Keratinocyte (primary cell): Measurements from ENCODE around the gene CILP2.
A peak's percentile ranks its signal among the peaks of the same experiment; 100 is the strongest.

ENCODE experiments used
- CTCF ChIP-seq, 3 experiments: IDR thresholded peaks in 1 of 3; conservative IDR thresholded peaks in 1 of 3; optimal IDR thresholded peaks in 1 of 3; 2 replicates in 2 of 3; 3 replicates in 1 of 3; pipeline versions ENCODE3 to v1.5.1; 2011; ENCODE audit warnings: low read length in 3 of 3, mild to moderate bottlenecking in 3 of 3, moderate library complexity in 2 of 3, control low read depth in 1 of 3, inconsistent platforms in 1 of 3; ENCODE audit not compliant: insufficient read depth in 2 of 3; ENCODE audit errors: extremely low read depth in 1 of 3
- EZH2 ChIP-seq: IDR thresholded peaks from one replicate; pipeline ENCODE4 v1.6.1; 2012; ENCODE audit warnings: inconsistent platforms, mild to moderate bottlenecking, low read length, moderate library complexity

GRCh38 chr19:19530423-19530804 is 7.7 kb upstream of the CILP2 start:
- TF ChIP-seq CTCF (optimal IDR thresholded peaks at IDR 0.05 in 1 of 3, IDR thresholded peaks at IDR 0.05 in 1 of 3, conservative IDR thresholded peaks at IDR 0.05 in 1 of 3; ENCODE audit: extremely low read depth in 1 of 3, insufficient read depth in 2 of 3, low read length in 3 of 3) (peak in 1 of 3 experiments; percentile 4), EZH2 (no peak)
